Nephron (organoid): ENCODE data around the gene KIF21A.

Experiments used
- H3K27ac Mint-ChIP-seq, 3 experiments: 2 replicates each; pipeline ENCODE4 v1.8.0; 2020; ENCODE audit warnings: mixed read lengths in 3 of 3, mild to moderate bottlenecking in 2 of 3, moderate library complexity in 1 of 3
- H3K27me3 Mint-ChIP-seq: 2 replicates; pipeline ENCODE4 v1.8.0; 2021; ENCODE audit warnings: low read depth, mild to moderate bottlenecking, moderate library complexity, mixed read lengths
- H3K36me3 Mint-ChIP-seq: 2 replicates; pipeline ENCODE4 v1.8.0; 2020; ENCODE audit warnings: low read depth, mixed read lengths
- H3K4me1 Mint-ChIP-seq: 2 replicates; pipeline ENCODE4 v1.8.0; 2020; ENCODE audit warnings: mixed read lengths
- H3K4me3 Mint-ChIP-seq, 3 experiments: 2 replicates each; pipeline ENCODE4 v1.8.0; 2020; ENCODE audit warnings: mild to moderate bottlenecking in 3 of 3, mixed read lengths in 3 of 3, moderate library complexity in 2 of 3
- H3K9me3 Mint-ChIP-seq: 2 replicates; pipeline ENCODE4 v1.8.0; 2020; ENCODE audit warnings: mixed read lengths
- TF ChIP-seq, protein P1 (sequence below), 3 experiments: fragments of 200-600 bp; sonication (generic); IDR thresholded peaks; one replicate each; pipeline ENCODE4 v1.5.0; 2021; ENCODE audit warnings: antibody characterized with exemption in 3 of 3; ENCODE audit not compliant: unreplicated experiment in 3 of 3

Gene KIF21A

DNA sequence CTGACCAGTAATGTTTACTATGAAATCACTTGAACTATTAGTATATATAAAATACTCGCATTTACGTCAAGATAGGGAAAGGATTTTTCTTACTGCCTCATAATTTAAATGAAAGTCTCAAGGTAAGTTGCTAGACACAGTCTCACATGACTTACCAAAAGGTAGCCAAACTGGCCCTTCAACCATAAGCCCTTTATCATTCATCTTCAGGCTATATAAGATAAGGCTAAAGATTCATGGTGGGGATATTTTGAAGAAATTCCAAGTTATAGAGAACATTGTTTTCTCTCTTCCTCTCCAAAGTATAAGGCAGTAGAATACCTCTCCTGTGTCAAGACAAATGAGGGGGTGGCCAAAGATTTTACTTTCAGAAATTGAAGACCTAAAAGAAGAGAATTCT lies 23.4 kb downstream of the KIF21A start:
- TF ChIP-seq, protein P1, sequence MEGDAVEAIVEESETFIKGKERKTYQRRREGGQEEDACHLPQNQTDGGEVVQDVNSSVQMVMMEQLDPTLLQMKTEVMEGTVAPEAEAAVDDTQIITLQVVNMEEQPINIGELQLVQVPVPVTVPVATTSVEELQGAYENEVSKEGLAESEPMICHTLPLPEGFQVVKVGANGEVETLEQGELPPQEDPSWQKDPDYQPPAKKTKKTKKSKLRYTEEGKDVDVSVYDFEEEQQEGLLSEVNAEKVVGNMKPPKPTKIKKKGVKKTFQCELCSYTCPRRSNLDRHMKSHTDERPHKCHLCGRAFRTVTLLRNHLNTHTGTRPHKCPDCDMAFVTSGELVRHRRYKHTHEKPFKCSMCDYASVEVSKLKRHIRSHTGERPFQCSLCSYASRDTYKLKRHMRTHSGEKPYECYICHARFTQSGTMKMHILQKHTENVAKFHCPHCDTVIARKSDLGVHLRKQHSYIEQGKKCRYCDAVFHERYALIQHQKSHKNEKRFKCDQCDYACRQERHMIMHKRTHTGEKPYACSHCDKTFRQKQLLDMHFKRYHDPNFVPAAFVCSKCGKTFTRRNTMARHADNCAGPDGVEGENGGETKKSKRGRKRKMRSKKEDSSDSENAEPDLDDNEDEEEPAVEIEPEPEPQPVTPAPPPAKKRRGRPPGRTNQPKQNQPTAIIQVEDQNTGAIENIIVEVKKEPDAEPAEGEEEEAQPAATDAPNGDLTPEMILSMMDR (IDR thresholded peaks at IDR 0.05; ENCODE audit: unreplicated experiment in 3 of 3), result no peak
- H3K4me3 Mint-ChIP-seq, result no peak overlapping the region
- H3K27ac Mint-ChIP-seq, result no peak overlapping the region
- no peaks in the 10 kb centered on the region for H3K27me3 Mint-ChIP-seq
- peaks cover 4% of the 10 kb centered on the region for H3K36me3 Mint-ChIP-seq
- peaks cover 10% of the 10 kb centered on the region for H3K4me1 Mint-ChIP-seq
- no peaks in the 10 kb centered on the region for H3K9me3 Mint-ChIP-seq

DNA sequence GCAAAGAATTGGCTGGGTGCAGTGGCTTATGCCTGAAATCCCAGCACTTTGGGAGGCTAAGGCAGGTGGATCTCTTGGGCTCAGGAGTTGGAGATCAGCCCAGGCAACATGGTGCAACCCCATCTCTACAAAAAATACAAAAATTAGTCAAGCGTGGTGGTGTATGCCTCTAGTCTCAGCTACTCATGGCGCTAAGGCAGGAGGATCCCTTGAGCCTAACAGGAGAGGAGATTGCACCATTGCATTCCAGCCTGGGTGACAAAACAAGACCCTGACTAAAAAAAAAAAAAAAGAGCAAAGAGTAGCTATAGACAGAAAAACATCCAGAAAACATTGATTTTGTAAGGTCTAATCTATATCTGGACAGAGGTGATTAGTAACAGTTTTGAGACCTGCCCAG lies 25.0 kb downstream of the KIF21A start:
- Mint-ChIP-seq H3K27ac (no peak overlapping the region), H3K36me3 (peaks cover 4% of the 10 kb centered on the region), H3K4me3 (no peak overlapping the region), H3K27me3 (no peaks in the 10 kb centered on the region), H3K4me1 (peaks cover 14% of the 10 kb centered on the region), H3K9me3 (no peaks in the 10 kb centered on the region)
- TF ChIP-seq, protein P1 (IDR thresholded peaks at IDR 0.05; ENCODE audit: unreplicated experiment in 3 of 3), result no peak

DNA sequence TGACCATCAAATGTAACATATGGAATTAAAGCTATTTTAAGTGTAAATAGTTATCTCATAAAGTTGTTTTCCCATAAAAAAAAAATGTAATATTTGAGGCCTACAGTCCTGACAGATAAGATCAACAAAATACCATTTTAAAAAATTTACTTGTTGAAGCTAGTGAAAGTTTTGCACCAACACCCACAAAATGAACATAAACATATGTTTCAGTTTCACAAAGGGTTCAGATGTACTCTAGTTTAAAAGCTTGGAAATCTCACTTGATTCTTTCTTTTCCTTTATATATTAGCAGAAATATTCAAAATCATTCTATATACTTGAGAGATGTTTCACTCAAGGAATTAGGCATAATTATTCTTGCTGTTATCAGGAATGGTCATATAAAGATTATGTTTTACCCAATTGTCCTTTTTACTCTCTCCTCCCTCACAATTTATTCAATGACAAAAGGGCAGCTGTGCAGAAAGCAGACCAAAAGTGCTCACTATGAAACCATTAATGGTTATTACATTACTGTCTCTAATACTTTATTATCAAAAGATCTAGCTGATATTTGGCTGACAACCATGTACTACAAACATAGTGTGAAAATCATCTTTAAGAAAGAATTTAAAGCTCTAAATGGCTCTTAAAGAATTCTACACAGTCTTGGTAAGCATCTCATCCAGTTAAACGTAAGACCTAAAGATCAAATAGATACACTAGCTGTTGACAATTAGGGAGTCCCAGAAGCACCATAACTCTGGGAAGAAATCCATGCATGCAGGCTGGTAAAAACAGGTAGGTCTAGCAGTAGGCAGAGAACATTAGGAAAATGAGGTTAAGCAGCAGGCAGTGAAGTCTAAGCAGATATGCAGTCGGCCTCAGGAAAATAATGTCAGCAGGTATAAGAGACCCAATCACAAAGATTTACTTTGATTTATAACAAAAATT lies 28.8 kb downstream of the KIF21A start:
- H3K36me3 Mint-ChIP-seq, result no peaks in the 10 kb centered on the region
- H3K27me3 Mint-ChIP-seq, result no peaks in the 10 kb centered on the region
- TF ChIP-seq, protein P1 (IDR thresholded peaks at IDR 0.05; ENCODE audit: unreplicated experiment in 3 of 3), result no peak
- peaks cover 14% of the 10 kb centered on the region for H3K4me1 Mint-ChIP-seq
- H3K9me3 Mint-ChIP-seq, result no peaks in the 10 kb centered on the region
- no peak overlapping the region for H3K27ac Mint-ChIP-seq
- H3K4me3 Mint-ChIP-seq, result no peak overlapping the region

DNA sequence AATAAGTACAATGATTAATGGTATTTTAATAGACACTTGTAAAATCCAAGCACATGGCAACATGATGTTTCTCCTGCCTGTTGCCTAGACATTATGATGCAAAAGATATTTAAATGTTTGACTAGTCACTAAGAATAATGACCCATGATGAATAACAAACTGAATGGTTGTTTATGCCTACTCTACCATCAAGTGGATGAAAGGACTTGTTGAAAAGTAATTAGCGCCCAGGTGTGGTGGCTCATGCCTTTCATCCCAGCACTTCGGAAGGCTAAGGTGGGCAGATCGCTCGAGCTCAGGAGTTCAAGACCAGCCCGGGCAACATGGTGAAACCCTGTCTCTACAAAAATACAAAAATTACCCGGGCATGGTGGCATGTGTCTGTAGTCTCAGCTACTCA lies 30.7 kb downstream of the KIF21A start:
- TF ChIP-seq, protein P1 (IDR thresholded peaks at IDR 0.05; ENCODE audit: unreplicated experiment in 3 of 3), result no peak
- Mint-ChIP-seq H3K27me3 (no peaks in the 10 kb centered on the region), H3K36me3 (no peaks in the 10 kb centered on the region), H3K9me3 (no peaks in the 10 kb centered on the region), H3K27ac (no peak overlapping the region), H3K4me1 (peaks cover 14% of the 10 kb centered on the region), H3K4me3 (no peak overlapping the region)

DNA sequence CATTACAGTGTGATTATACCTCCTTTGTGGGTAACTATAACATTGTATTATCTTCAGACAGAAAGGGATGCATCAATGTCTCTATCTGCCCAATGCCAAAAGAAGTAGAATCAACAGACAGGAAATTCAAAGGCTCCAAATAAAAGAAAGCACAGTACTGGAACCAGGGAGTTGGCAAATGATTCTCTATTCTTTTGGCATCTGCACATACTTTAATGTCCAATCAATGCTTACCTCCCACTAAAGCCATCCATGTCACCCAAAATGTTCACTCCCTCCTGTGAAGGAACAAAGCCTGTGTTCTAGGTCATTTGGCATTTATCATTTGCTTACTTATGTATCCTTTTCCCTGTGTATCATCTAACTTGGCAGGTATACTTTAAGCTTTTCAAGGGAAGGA lies 36.7 kb downstream of the KIF21A start:
- Mint-ChIP-seq H3K9me3 (no peaks in the 10 kb centered on the region), H3K36me3 (no peaks in the 10 kb centered on the region), H3K4me3 (no peak overlapping the region), H3K27me3 (no peaks in the 10 kb centered on the region), H3K27ac (peak overlapping the region in 1 of 3 experiments; percentile 16), H3K4me1 (peaks cover 7% of the 10 kb centered on the region)
- TF ChIP-seq, protein P1 (IDR thresholded peaks at IDR 0.05; ENCODE audit: unreplicated experiment in 3 of 3), result no peak

DNA sequence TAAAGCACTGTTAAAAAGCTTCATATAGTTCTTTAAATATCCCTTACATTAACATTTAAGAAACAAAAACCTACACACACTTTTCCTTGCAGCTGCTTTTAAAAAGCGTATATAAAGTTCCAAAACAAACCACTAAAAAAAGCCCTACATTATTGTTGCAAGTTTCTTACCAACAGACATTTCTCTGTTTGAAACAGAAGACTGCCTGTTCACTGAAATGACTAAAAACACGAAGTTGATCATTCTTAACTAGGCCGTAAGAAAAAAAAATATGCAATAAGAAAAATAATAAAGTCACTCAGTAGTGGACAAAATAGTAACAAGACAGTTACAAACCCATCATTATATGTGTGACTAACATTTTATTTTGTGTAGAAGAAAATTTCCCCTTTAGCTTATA lies 37.3 kb downstream of the KIF21A start:
- Mint-ChIP-seq H3K4me1 (peaks cover 7% of the 10 kb centered on the region), H3K36me3 (no peaks in the 10 kb centered on the region), H3K9me3 (no peaks in the 10 kb centered on the region), H3K27ac (peak overlapping the region in 1 of 3 experiments; percentile 16), H3K27me3 (no peaks in the 10 kb centered on the region), H3K4me3 (no peak overlapping the region)
- TF ChIP-seq, protein P1 (IDR thresholded peaks at IDR 0.05; ENCODE audit: unreplicated experiment in 3 of 3), result no peak
